Neural cell (in vitro differentiated cells): ENCODE measurements around the gene PANX2. TPM values are rescaled to one million over a fixed set of nuclear protein-coding genes. Genes with fewer than 3 reads are reported as not detected.

ENCODE experiments used
- H2AFZ ChIP-seq: fragments of 200-600, 300-800 bp; sonication (generic), shearing (Covaris generic); 2 replicates; pipeline ENCODE4 v1.6.0; 2014; ENCODE audit warnings: low read depth, mild to moderate bottlenecking, antibody characterized with exemption, low read length, moderate library complexity
- H3F3A ChIP-seq: fragments of 200-600 bp; shearing (Covaris generic); 2 replicates; pipeline ENCODE4 v1.6.1; 2016; ENCODE audit warnings: mild to moderate bottlenecking, moderate library complexity, mixed read lengths, antibody characterized with exemption, low read length; ENCODE audit not compliant: insufficient read depth, poor library complexity, severe bottlenecking
- H3K27ac ChIP-seq: fragments of 200-600, 300-800 bp; sonication (generic), shearing (Covaris generic); 2 replicates; pipeline ENCODE4 v1.5.1; 2014; ENCODE audit warnings: mild to moderate bottlenecking, low read length, moderate library complexity
- H3K27me3 ChIP-seq: fragments of 300-800, 200-600 bp; sonication (generic), shearing (Covaris generic); 2 replicates; pipeline ENCODE4 v1.6.0; 2014; ENCODE audit warnings: mild to moderate bottlenecking, low read depth, low read length, moderate library complexity; ENCODE audit not compliant: insufficient read depth
- H3K36me3 ChIP-seq: fragments of 300-800, 200-600 bp; sonication (generic), shearing (Covaris generic); 2 replicates; pipeline ENCODE4 v1.5.1; 2014; ENCODE audit warnings: mild to moderate bottlenecking, antibody characterized with exemption, low read length, moderate library complexity; ENCODE audit not compliant: insufficient read depth
- H3K4me2 ChIP-seq: fragments of 300-800, 200-600 bp; sonication (generic), shearing (Covaris generic); 2 replicates; pipeline ENCODE4 v1.6.0; 2014; ENCODE audit warnings: mild to moderate bottlenecking, low read length
- H3K4me3 ChIP-seq: fragments of 300-800, 200-600 bp; sonication (generic), shearing (Covaris generic); 2 replicates; pipeline ENCODE4 v1.5.1; 2014; ENCODE audit warnings: mild to moderate bottlenecking, low read length, moderate library complexity
- H3K79me2 ChIP-seq: fragments of 200-600 bp; shearing (Covaris generic); replicated peaks from 2 replicates; pipeline ENCODE4 v1.6.0; 2014; ENCODE audit warnings: mild to moderate bottlenecking, low read length, moderate library complexity; ENCODE audit not compliant: insufficient read depth
- H3K9ac ChIP-seq: fragments of 300-800, 200-600 bp; sonication (generic), shearing (Covaris generic); 2 replicates; pipeline ENCODE4 v1.6.1; 2016; ENCODE audit warnings: mild to moderate bottlenecking, low read length, mixed read lengths
- H3K9me2 ChIP-seq: fragments of 200-600 bp; shearing (Covaris generic); 2 replicates; pipeline ENCODE4 v1.6.1; 2016; ENCODE audit warnings: mild to moderate bottlenecking, low read length, mixed read lengths; ENCODE audit not compliant: insufficient read depth
- H3K9me3 ChIP-seq: fragments of 200-600, 300-800 bp; sonication (generic), shearing (Covaris generic); 2 replicates; pipeline ENCODE4 v1.6.1; 2016; ENCODE audit warnings: mild to moderate bottlenecking, mixed run types, low read length, moderate library complexity, mixed read lengths
- H4K20me1 ChIP-seq: fragments of 200-600 bp; shearing (Covaris generic); 2 replicates; pipeline ENCODE4 v1.6.1; 2016; ENCODE audit warnings: mild to moderate bottlenecking, mixed run types; ENCODE audit not compliant: insufficient read depth
- EP300 ChIP-seq: fragments of 450-650 bp; conservative IDR thresholded peaks from 2 replicates; pipeline ENCODE4 v1.6.1; 2014; ENCODE audit warnings: antibody characterized with exemption, mild to moderate bottlenecking, moderate library complexity; ENCODE audit not compliant: poor library complexity, severe bottlenecking
- EZH2 ChIP-seq: fragments of 200-600, 300-800 bp; shearing (Covaris generic), sonication (generic); IDR thresholded peaks from 2 replicates; pipeline ENCODE4 v1.6.1; 2014; ENCODE audit warnings: antibody characterized with exemption, low read length, borderline replicate concordance, mild to moderate bottlenecking; ENCODE audit not compliant: insufficient read depth, poor library complexity, severe bottlenecking
- MXI1 ChIP-seq: fragments of 450-650 bp; conservative IDR thresholded peaks from 2 replicates; pipeline ENCODE4 v1.6.1; 2014; ENCODE audit warnings: antibody characterized with exemption, mild to moderate bottlenecking; ENCODE audit not compliant: poor library complexity, severe bottlenecking
- POLR2AphosphoS5 ChIP-seq: IDR thresholded peaks from 2 replicates; pipeline ENCODE4 v1.6.1; 2012
- RAD21 ChIP-seq: fragments of 450-650 bp; conservative IDR thresholded peaks from 2 replicates; pipeline ENCODE4 v1.6.1; 2014; ENCODE audit warnings: antibody characterized with exemption, mild to moderate bottlenecking, moderate library complexity
- REST ChIP-seq: IDR thresholded peaks from 2 replicates; pipeline ENCODE4 v1.6.1; 2012; ENCODE audit warnings: borderline replicate concordance
- SMC3 ChIP-seq: fragments of 450-650 bp; conservative IDR thresholded peaks from 2 replicates; pipeline ENCODE4 v1.6.1; 2014; ENCODE audit warnings: antibody characterized with exemption, mild to moderate bottlenecking, moderate library complexity; ENCODE audit not compliant: poor library complexity
- TAF1 ChIP-seq: IDR thresholded peaks from 2 replicates; pipeline ENCODE4 v1.6.1; 2012; ENCODE audit warnings: low read depth
- polyA plus RNA-seq: library from polyadenylated mRNA; depleted of rRNA; stranded (reverse); fragments of >200 nt; gene quantifications from 2 replicates; pipeline ENCODE4 v1.2.3, GENCODE V29; 2014
- TF ChIP-seq, protein P1 (sequence below): fragments of 450-650 bp; IDR thresholded peaks from 2 replicates; pipeline ENCODE4 v1.5.1; 2014; ENCODE audit warnings: antibody characterized with exemption, mild to moderate bottlenecking, moderate library complexity; ENCODE audit not compliant: poor library complexity, severe bottlenecking

Gene PANX2
- polyA plus RNA-seq, 1 donor from 2014 or later = 3.4 TPM

DNA sequence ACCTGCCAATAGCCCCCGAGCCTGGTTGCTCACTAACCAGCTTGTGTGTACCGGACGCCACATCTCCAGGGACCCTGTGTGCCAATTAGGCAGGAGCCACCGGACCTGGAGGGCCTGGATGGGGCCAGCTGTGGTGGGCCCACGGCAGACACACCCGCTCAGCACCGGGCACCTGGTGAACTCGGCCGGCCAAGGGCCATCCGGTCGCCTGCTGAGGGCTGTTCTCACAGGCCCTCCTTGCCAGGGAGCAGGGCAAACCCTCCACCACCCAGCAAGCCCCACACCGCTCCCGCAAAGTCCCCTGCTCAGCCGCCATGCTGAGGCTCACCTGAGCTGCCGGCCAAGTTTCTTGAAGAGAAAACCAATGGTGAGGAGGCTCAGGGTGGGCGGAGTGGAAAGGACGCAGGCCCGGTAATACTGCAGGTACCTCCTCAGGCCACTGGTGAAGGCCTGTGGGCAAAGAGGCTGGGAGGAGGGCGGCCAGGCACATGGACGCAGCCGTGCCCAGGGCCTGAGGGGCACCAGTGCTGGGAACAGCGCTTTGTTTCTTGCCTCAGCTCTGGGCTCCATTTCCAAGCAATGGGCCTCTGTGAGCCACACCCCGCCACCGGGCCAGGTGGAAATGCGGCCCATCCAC is 57.2 kb downstream of the PANX2 start:
- Histone ChIP-seq H3K79me2 (no peaks in the 10 kb centered on the region), H2AFZ (no peak overlapping the region), H3K9me3 (no peaks in the 10 kb centered on the region), H3K27ac (no peak overlapping the region), H3K4me2 (no peak overlapping the region), H4K20me1 (no peaks in the 10 kb centered on the region), H3K27me3 (no peaks in the 10 kb centered on the region), H3F3A (no peaks in the 10 kb centered on the region), H3K9ac (no peak overlapping the region), H3K9me2 (no peaks in the 10 kb centered on the region), H3K4me3 (no peak overlapping the region), H3K36me3 (no peaks in the 10 kb centered on the region)
- TF ChIP-seq, protein P1, sequence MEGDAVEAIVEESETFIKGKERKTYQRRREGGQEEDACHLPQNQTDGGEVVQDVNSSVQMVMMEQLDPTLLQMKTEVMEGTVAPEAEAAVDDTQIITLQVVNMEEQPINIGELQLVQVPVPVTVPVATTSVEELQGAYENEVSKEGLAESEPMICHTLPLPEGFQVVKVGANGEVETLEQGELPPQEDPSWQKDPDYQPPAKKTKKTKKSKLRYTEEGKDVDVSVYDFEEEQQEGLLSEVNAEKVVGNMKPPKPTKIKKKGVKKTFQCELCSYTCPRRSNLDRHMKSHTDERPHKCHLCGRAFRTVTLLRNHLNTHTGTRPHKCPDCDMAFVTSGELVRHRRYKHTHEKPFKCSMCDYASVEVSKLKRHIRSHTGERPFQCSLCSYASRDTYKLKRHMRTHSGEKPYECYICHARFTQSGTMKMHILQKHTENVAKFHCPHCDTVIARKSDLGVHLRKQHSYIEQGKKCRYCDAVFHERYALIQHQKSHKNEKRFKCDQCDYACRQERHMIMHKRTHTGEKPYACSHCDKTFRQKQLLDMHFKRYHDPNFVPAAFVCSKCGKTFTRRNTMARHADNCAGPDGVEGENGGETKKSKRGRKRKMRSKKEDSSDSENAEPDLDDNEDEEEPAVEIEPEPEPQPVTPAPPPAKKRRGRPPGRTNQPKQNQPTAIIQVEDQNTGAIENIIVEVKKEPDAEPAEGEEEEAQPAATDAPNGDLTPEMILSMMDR = no peak
- TF ChIP-seq EP300 (no peak), POLR2AphosphoS5 (no peak), REST (no peak), EZH2 (no peak), MXI1 (no peak), TAF1 (no peak), SMC3 (no peak), RAD21 (no peak)

GRCh38 chr22:50228366-50228765 is 57.8 kb downstream of the PANX2 start:
- Histone ChIP-seq H3K27ac (no peak overlapping the region), H3K9me3 (no peaks in the 10 kb centered on the region), H3K9ac (no peak overlapping the region), H3K9me2 (no peaks in the 10 kb centered on the region), H3F3A (no peaks in the 10 kb centered on the region), H3K4me2 (no peak overlapping the region), H3K4me3 (no peak overlapping the region), H4K20me1 (no peaks in the 10 kb centered on the region), H3K79me2 (no peaks in the 10 kb centered on the region), H3K27me3 (no peaks in the 10 kb centered on the region), H2AFZ (no peak overlapping the region), H3K36me3 (no peaks in the 10 kb centered on the region)
- TF ChIP-seq, protein P1 = no peak
- TF ChIP-seq RAD21 (no peak), POLR2AphosphoS5 (no peak), SMC3 (no peak), MXI1 (no peak), EZH2 (no peak), EP300 (no peak), REST (no peak), TAF1 (no peak)
